SK-N-SH (cell line): Measurements from ENCODE around the gene ACOXL.

Experiments used
- EP300 ChIP-seq, 2 experiments: IDR thresholded peaks; 2 replicates each; pipeline versions ENCODE4 v1.4.0 to v1.6.1; 2012; ENCODE audit warnings: borderline replicate concordance in 1 of 2, low read depth in 1 of 2, low read length in 1 of 2
- JUND ChIP-seq: IDR thresholded peaks from 2 replicates; pipeline ENCODE4 v1.4.0; 2012
- MEF2A ChIP-seq: IDR thresholded peaks from 2 replicates; pipeline ENCODE4 v1.4.0; 2012; ENCODE audit warnings: low read depth, borderline replicate concordance
- NRF1 ChIP-seq: IDR thresholded peaks from 2 replicates; pipeline ENCODE4 v1.6.1; 2012; ENCODE audit warnings: low read depth, mild to moderate bottlenecking, low read length
- POLR2AphosphoS5 ChIP-seq: IDR thresholded peaks from 2 replicates; pipeline ENCODE4 v1.6.1; 2012; ENCODE audit warnings: low read depth, low read length
- RAD21 ChIP-seq: IDR thresholded peaks from 2 replicates; pipeline ENCODE4 v1.6.1; 2012; ENCODE audit warnings: mild to moderate bottlenecking, low read length
- REST ChIP-seq: IDR thresholded peaks from 2 replicates; pipeline ENCODE4 v1.6.1; 2012; ENCODE audit warnings: mild to moderate bottlenecking, low read depth, low read length, moderate library complexity
- SIN3A ChIP-seq: IDR thresholded peaks from 2 replicates; pipeline ENCODE4 v1.6.1; 2012; ENCODE audit warnings: low read depth, mild to moderate bottlenecking, low read length, moderate library complexity, borderline replicate concordance
- TEAD4 ChIP-seq: IDR thresholded peaks from 2 replicates; pipeline ENCODE4 v1.4.0; 2012; ENCODE audit warnings: mild to moderate bottlenecking, borderline replicate concordance; ENCODE audit not compliant: insufficient read depth
- TF ChIP-seq, protein P1 (sequence below): fragments of 200-600 bp; sonication (generic); IDR thresholded peaks from 2 replicates; pipeline ENCODE4 v1.6.1; 2017; ENCODE audit warnings: antibody characterized with exemption, mild to moderate bottlenecking, moderate library complexity

DNA sequence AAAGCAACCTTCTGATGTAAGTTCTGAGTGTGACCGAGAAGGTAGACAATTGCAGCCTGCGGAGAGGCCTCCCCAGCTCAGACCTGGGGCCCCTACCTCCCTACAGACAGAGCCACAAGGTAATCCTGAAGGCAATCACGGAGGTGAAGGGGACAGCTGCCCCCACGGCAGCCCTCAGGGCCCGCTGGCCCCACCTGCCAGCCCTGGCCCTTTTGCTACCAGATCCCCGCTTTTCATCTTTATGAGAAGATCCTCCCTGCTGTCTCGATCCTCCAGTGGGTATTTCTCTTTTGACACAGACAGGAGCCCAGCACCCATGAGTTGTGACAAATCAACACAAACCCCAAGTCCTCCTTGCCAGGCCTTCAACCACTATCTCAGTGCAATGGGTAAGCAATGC is 391.4 kb downstream of the ACOXL start:
- TF ChIP-seq, protein P1, sequence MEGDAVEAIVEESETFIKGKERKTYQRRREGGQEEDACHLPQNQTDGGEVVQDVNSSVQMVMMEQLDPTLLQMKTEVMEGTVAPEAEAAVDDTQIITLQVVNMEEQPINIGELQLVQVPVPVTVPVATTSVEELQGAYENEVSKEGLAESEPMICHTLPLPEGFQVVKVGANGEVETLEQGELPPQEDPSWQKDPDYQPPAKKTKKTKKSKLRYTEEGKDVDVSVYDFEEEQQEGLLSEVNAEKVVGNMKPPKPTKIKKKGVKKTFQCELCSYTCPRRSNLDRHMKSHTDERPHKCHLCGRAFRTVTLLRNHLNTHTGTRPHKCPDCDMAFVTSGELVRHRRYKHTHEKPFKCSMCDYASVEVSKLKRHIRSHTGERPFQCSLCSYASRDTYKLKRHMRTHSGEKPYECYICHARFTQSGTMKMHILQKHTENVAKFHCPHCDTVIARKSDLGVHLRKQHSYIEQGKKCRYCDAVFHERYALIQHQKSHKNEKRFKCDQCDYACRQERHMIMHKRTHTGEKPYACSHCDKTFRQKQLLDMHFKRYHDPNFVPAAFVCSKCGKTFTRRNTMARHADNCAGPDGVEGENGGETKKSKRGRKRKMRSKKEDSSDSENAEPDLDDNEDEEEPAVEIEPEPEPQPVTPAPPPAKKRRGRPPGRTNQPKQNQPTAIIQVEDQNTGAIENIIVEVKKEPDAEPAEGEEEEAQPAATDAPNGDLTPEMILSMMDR, result no peak
- no peak for TF ChIP-seq RAD21
- no peak for TF ChIP-seq TEAD4
- no peak for TF ChIP-seq EP300 (IDR thresholded peaks at IDR 0.05; ENCODE audit: borderline replicate concordance in 1 of 2, low read depth in 1 of 2, low read length in 1 of 2)
- no peak for TF ChIP-seq REST
- TF ChIP-seq MEF2A, result no peak
- TF ChIP-seq POLR2AphosphoS5, result no peak
- TF ChIP-seq SIN3A, result no peak
- no peak for TF ChIP-seq NRF1
- no peak for TF ChIP-seq JUND
